Keratinocyte (primary cell): Measurements from ENCODE around the gene ADAT3. TPM values are rescaled to one million over a fixed set of nuclear protein-coding genes. Genes with fewer than 3 reads are reported as not detected.

ENCODE experiments used
- DNase-seq: peaks from one replicate; pipeline ENCODE4 v3.0.0-alpha.2; 2011; ENCODE audit warnings: low read depth, missing footprints, low spot score
- FAIRE-seq: peaks from 2 replicates; lab custom pipeline; 2011; peaks lifted over from hg19 to GRCh38; lab: Jason Lieb, UNC
- H2AFZ ChIP-seq: 2 replicates; pipeline ENCODE4 v1.6.0; 2012; ENCODE audit warnings: low read length, control low read depth, inconsistent platforms; ENCODE audit not compliant: control insufficient read depth
- H3K27ac ChIP-seq: 2 replicates; pipeline ENCODE4 v1.5.1; 2011; ENCODE audit warnings: low read length; ENCODE audit not compliant: control insufficient read depth, insufficient read depth
- H3K27me3 ChIP-seq: 3 replicates; pipeline ENCODE4 v1.6.0; 2011; ENCODE audit warnings: low read length; ENCODE audit not compliant: control insufficient read depth, insufficient read depth; ENCODE audit errors: extremely low read depth
- H3K36me3 ChIP-seq, 2 experiments: 2 replicates in 1 of 2; 3 replicates in 1 of 2; pipeline ENCODE4 v1.5.1; 2011; ENCODE audit warnings: low read length in 2 of 2, mild to moderate bottlenecking in 1 of 2; ENCODE audit not compliant: control insufficient read depth in 2 of 2, insufficient read depth in 2 of 2; ENCODE audit errors: extremely low read depth in 1 of 2
- H3K4me1 ChIP-seq: 3 replicates; pipeline ENCODE4 v1.5.1; 2011; ENCODE audit warnings: low read length; ENCODE audit not compliant: control insufficient read depth, insufficient read depth; ENCODE audit errors: extremely low read depth
- H3K4me2 ChIP-seq: 3 replicates; pipeline ENCODE4 v1.6.0; 2011; ENCODE audit warnings: low read depth, low read length; ENCODE audit not compliant: control insufficient read depth, insufficient read depth; ENCODE audit errors: extremely low read depth
- H3K4me3 ChIP-seq, 3 experiments: fragments of 200-600 bp in 1 of 3; sonication (generic) in 1 of 3; 2 replicates in 2 of 3; 3 replicates in 1 of 3; pipeline ENCODE4 v1.5.1; 2011 to 2016; ENCODE audit warnings: low read length in 3 of 3, mild to moderate bottlenecking in 3 of 3, control low read depth in 2 of 3, inconsistent platforms in 1 of 3, low read depth in 1 of 3, mixed read lengths in 1 of 3, mixed run types in 1 of 3, moderate library complexity in 1 of 3; ENCODE audit not compliant: control insufficient read depth in 2 of 3, insufficient read depth in 2 of 3; ENCODE audit errors: extremely low read depth in 1 of 3
- H3K79me2 ChIP-seq: 2 replicates; pipeline ENCODE4 v1.6.0; 2012; ENCODE audit warnings: low read length; ENCODE audit not compliant: control insufficient read depth, insufficient read depth
- H3K9ac ChIP-seq: 3 replicates; pipeline ENCODE4 v1.6.0; 2011; ENCODE audit warnings: low read length; ENCODE audit not compliant: control insufficient read depth, insufficient read depth; ENCODE audit errors: extremely low read depth
- H3K9me1 ChIP-seq: 3 replicates; pipeline ENCODE4 v1.6.0; 2011; ENCODE audit warnings: low read length; ENCODE audit not compliant: control insufficient read depth, insufficient read depth; ENCODE audit errors: extremely low read depth
- H3K9me3 ChIP-seq: 2 replicates; pipeline ENCODE4 v1.5.1; 2012; ENCODE audit warnings: low read depth, low read length; ENCODE audit not compliant: control insufficient read depth
- H4K20me1 ChIP-seq: 3 replicates; pipeline ENCODE4 v1.6.0; 2011; ENCODE audit warnings: low read length; ENCODE audit not compliant: control insufficient read depth, insufficient read depth; ENCODE audit errors: extremely low read depth
- EZH2 ChIP-seq: IDR thresholded peaks from one replicate; pipeline ENCODE4 v1.6.1; 2012; ENCODE audit warnings: inconsistent platforms, mild to moderate bottlenecking, low read length, moderate library complexity
- dilution Hi-C: fragments of 300-500 bp; cut with MboI; formaldehyde crosslinking; loops from one replicate; pipeline ENCODE4 v1.7.0; 2020; ENCODE audit warnings: low sequenced_read_pairs; ENCODE audit not compliant: extremely low pct_ligation_motif_present
- polyA plus RNA-seq, 5 experiments: library from polyadenylated mRNA; depleted of rRNA in 3 of 5; stranded (reverse) in 3 of 5; stranded (forward) in 1 of 5; unstranded in 1 of 5; fragments of >200 nt; gene quantifications; 1 replicate in 1 of 5; 2 replicates in 3 of 5; 3 replicates in 1 of 5; pipeline versions ENCODE4 v1.2.1 to v1.2.3, GENCODE V29; 2011 to 2012; ENCODE audit warnings: missing spikeins in 2 of 5, low read depth in 1 of 5, low replicate concordance in 1 of 5
- TF ChIP-seq, protein P1 (sequence below), 3 experiments: IDR thresholded peaks in 1 of 3; conservative IDR thresholded peaks in 1 of 3; optimal IDR thresholded peaks in 1 of 3; 2 replicates in 2 of 3; 3 replicates in 1 of 3; pipeline versions ENCODE3 to v1.5.1; 2011; ENCODE audit warnings: low read length in 3 of 3, mild to moderate bottlenecking in 3 of 3, moderate library complexity in 2 of 3, control low read depth in 1 of 3, inconsistent platforms in 1 of 3; ENCODE audit not compliant: insufficient read depth in 2 of 3; ENCODE audit errors: extremely low read depth in 1 of 3

ADAT3 gene
- polyA plus RNA-seq, 1 donor (not counting 4 experiments of a cell fraction or from before 2014, with no cell fraction given), result 0.55 TPM

DNA sequence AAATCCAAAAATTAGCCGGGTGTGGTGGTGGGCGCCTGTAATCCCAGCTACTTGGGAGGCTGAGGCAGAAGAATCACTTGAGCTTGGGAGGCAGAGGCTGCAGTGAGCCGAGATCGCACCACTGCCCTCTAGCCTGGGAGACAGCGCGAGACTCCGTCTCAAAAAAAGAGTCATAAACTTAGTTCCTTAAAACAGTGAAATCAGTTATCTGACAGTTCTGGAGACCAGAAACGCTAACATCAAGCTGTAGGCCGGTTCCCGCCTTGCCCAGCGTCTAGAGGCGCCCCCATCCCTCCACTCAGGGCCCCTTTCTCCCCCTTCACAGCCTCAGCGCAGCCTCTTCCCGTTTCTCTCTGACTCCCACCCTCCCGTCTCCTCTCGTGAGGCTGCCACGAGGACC is 11.9 kb downstream of the ADAT3 start:
- no peak for DNase-seq

DNA sequence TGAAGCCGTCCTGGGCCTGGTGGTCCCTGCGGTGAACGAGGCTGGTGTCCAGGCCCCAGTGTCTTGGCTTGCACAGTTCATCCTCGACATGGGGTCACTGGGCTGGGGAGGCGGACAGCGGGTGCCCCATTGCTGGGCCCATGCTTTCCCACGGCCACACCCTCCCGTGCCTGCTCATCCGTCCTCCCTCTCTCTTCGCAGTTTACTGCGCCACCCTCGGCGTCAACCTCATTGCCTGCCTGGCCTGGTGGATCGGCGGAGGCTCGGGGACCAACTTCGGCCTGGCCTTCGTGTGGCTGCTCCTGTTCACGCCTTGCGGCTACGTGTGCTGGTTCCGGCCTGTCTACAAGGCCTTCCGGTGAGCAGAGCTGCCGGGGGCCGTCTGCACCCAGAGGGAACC is 12.7 kb downstream of the ADAT3 start:
- TF ChIP-seq, protein P1, sequence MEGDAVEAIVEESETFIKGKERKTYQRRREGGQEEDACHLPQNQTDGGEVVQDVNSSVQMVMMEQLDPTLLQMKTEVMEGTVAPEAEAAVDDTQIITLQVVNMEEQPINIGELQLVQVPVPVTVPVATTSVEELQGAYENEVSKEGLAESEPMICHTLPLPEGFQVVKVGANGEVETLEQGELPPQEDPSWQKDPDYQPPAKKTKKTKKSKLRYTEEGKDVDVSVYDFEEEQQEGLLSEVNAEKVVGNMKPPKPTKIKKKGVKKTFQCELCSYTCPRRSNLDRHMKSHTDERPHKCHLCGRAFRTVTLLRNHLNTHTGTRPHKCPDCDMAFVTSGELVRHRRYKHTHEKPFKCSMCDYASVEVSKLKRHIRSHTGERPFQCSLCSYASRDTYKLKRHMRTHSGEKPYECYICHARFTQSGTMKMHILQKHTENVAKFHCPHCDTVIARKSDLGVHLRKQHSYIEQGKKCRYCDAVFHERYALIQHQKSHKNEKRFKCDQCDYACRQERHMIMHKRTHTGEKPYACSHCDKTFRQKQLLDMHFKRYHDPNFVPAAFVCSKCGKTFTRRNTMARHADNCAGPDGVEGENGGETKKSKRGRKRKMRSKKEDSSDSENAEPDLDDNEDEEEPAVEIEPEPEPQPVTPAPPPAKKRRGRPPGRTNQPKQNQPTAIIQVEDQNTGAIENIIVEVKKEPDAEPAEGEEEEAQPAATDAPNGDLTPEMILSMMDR (optimal IDR thresholded peaks at IDR 0.05 in 1 of 3, IDR thresholded peaks at IDR 0.05 in 1 of 3, conservative IDR thresholded peaks at IDR 0.05 in 1 of 3; ENCODE audit: extremely low read depth in 1 of 3, insufficient read depth in 2 of 3, low read length in 3 of 3), result no peak
- TF ChIP-seq EZH2, result no peak
- H2AFZ ChIP-seq, result no peak overlapping the region
- no peak overlapping the region for H3K9ac ChIP-seq
- peaks cover 2% of the 10 kb centered on the region for H3K9me1 ChIP-seq
- no peak overlapping the region for H3K27ac ChIP-seq
- H3K4me1 ChIP-seq, result peaks cover 14% of the 10 kb centered on the region
- H3K4me2 ChIP-seq, result no peak overlapping the region
- H3K79me2 ChIP-seq, result peaks cover 12% of the 10 kb centered on the region
- peaks cover 25 to 36% of the 10 kb centered on the region in 2 experiments for H3K36me3 ChIP-seq
- FAIRE-seq (no peak), DNase-seq (no peak)
- no peak overlapping the region for H3K4me3 ChIP-seq
- peaks cover 8% of the 10 kb centered on the region for H4K20me1 ChIP-seq
- dilution Hi-C loops, result no loop called here
- no peaks in the 10 kb centered on the region for H3K27me3 ChIP-seq
- H3K9me3 ChIP-seq, result no peaks in the 10 kb centered on the region

More for the DNA sequence above, 11.9 kb downstream of the ADAT3 start:
- Histone ChIP-seq H3K4me2 (no peak overlapping the region), H3K4me3 (no peak overlapping the region), H3K9me3 (no peaks in the 10 kb centered on the region), H3K27ac (no peak overlapping the region), H3K27me3 (no peaks in the 10 kb centered on the region), H3K36me3 (peaks cover 22 to 30% of the 10 kb centered on the region in 2 experiments), H3K9me1 (peaks cover 2% of the 10 kb centered on the region), H2AFZ (no peak overlapping the region), H4K20me1 (peaks cover 8% of the 10 kb centered on the region), H3K79me2 (peaks cover 20% of the 10 kb centered on the region), H3K4me1 (peaks cover 14% of the 10 kb centered on the region), H3K9ac (no peak overlapping the region)
- no peak for FAIRE-seq
- dilution Hi-C loops, result no loop called here
- no peak for TF ChIP-seq EZH2
- TF ChIP-seq, protein P1 (optimal IDR thresholded peaks at IDR 0.05 in 1 of 3, IDR thresholded peaks at IDR 0.05 in 1 of 3, conservative IDR thresholded peaks at IDR 0.05 in 1 of 3; ENCODE audit: extremely low read depth in 1 of 3, insufficient read depth in 2 of 3, low read length in 3 of 3), result no peak
